IPS-11a (cell line): ENCODE results near the gene BORCS8.
"Not testable (repeated sequence)": the region's sequence is repeated elsewhere in the genome, so short reads cannot be mapped to it uniquely, and the experiment has no call there.

ENCODE experiments used
- H3K4me3 ChIP-seq: one replicate; pipeline ENCODE4 v1.5.1; 2013; ENCODE audit warnings: low read depth, low read length, control low read depth

The BORCS8 gene

DNA sequence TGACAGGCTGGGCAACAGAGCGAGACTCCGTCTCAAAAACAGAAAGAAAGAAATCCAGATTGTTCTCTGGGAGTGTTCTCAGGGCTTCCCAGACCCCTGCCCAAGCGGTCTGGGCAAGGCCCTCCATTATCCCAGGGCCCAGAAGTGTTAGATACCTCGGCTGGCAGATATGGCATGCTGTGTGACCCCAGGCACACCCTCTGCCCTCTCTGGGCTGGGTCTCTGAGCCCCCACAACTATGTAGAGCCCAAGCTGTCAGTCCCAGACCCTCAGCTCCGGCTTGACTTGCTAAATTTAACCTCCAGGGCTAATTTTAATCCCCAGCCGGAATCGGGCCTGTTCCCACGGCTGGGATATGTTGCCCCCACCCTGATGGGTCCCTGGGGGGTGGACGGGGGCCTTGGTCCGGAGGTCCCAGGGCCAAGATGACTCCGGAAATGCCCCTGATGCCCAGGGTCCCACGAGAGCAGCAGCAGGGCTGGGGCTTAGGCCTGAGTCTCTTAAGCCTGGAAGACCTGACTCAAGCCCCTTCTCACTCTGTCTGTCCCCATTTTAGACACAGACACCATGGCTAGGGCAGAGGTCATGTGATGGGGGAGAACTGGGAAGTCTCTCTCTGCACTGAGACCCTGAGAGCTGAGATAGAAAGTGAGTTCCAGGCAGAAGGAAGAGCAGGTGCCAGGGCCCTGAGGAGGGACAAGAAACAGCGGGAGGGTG is 39.1 kb downstream of the BORCS8 start:
- H3K4me3 ChIP-seq: no peak overlapping the region

GRCh38 chr19:19151418-19151817 is 40.5 kb downstream of the BORCS8 start:
- H3K4me3 ChIP-seq: no peak overlapping the region

- no peak overlapping the region for H3K4me3 ChIP-seq
Observed at GRCh38 chr19:19149435-19149834, 42.5 kb downstream of the BORCS8 start.

- H3K4me3 ChIP-seq: not testable (repeated sequence)
Observed at GRCh38 chr19:19148504-19148903, 43.4 kb downstream of the BORCS8 start.

- H3K4me3 ChIP-seq: no peak overlapping the region
Observed at GRCh38 chr19:19147344-19147743, 44.6 kb downstream of the BORCS8 start.

- no peak overlapping the region for H3K4me3 ChIP-seq
Observed at GRCh38 chr19:19146865-19147264, 45.1 kb downstream of the BORCS8 start.

DNA sequence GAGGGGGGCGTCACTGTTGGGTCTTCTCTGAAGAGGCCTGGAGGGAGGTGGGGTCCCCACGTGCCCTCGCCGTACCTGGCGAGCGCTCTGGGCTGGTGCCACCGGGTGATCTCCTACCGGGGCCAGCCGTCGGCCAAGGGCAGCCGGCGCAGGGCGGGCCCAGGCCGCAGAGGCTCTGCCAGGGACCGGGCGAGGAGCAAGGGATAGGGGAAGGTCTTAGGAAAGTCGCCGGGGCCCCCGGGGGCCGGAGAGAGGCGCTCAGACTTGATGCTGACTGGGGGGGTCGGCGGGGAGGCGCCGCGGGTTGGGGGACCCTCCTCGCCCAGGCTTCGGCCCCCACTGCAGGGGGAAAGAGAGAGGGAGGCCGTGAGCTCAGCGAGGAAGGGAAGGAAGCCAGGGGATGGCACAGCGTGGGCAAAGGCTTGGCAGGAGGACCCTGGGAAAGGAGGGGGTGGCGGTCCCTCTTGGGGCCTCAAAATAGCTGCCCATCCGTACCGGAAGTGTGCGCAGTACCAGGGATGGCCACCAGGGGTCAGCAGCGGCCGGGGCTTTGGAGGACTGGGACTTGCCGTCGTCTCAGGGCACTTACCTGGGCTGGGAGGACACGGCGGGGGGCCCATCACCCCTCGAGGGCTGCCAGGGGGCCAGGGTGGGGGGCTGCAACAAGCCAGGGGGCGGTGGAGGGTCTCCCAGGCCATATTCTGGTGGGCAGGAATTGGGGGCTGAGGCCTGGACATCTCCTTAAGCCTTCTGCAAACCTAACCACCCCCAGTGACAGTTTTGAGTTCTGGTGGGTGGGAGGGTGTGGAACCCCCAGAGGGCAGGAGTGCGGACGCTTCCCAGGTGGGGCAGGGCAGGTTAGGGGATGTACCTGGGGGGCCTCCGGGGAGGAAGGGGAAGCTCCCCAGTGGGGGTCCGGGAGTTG is 46.0 kb downstream of the BORCS8 start:
- no peak overlapping the region for H3K4me3 ChIP-seq

GRCh38 chr19:19145281-19145680 is 46.7 kb downstream of the BORCS8 start:
- H3K4me3 ChIP-seq: no peak overlapping the region

GRCh38 chr19:19142347-19142746 is 49.6 kb downstream of the BORCS8 start:
- H3K4me3 ChIP-seq: no peak overlapping the region

GRCh38 chr19:19140476-19140875 is 51.5 kb downstream of the BORCS8 start:
- H3K4me3 ChIP-seq: no peak overlapping the region

GRCh38 chr19:19139876-19140229 is 52.1 kb downstream of the BORCS8 start:
- no peak overlapping the region for H3K4me3 ChIP-seq

- H3K4me3 ChIP-seq: peak within 1 kb of the TSS; percentile 84
Observed at GRCh38 chr19:19138109-19138981, 53.6 kb downstream of the BORCS8 start, which contains the start of gene TMEM161A. Gene TMEM161A, minus strand, starts transcription at chr19:19138478. Its CDS starts 50 bp downstream, at chr19:19138428.

- H3K4me3 ChIP-seq: peak overlapping the region; percentile 84
Observed at GRCh38 chr19:19137556-19138108, 54.3 kb downstream of the BORCS8 start.

- H3K4me3 ChIP-seq: not testable (repeated sequence)
Observed at GRCh38 chr19:19135713-19136112, 56.2 kb downstream of the BORCS8 start.

- no peak overlapping the region for H3K4me3 ChIP-seq
Observed at GRCh38 chr19:19134687-19135158, 57.2 kb downstream of the BORCS8 start.

GRCh38 chr19:19133985-19134384 is 58.0 kb downstream of the BORCS8 start:
- no peak overlapping the region for H3K4me3 ChIP-seq

DNA sequence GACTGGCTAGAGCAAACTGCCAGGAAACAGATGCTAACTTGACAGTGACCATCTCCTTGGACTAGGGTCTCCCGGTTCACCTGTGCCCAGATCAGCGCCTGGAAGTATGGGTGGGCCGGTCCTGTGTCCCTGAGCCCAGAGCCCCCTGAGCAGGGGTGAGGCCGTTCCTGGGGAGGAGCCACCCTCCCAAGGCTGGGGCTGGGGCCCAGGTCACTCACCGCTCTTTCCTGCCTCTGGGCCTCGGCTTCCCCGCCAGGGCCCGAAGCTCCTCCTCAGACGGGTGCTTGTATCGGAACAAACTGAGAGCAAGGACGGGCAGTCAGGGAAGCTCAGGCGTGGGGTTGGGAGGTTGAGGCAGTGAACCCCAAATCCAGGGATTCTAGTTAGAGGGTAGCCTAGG is 59.0 kb downstream of the BORCS8 start:
- H3K4me3 ChIP-seq: no peak overlapping the region

DNA sequence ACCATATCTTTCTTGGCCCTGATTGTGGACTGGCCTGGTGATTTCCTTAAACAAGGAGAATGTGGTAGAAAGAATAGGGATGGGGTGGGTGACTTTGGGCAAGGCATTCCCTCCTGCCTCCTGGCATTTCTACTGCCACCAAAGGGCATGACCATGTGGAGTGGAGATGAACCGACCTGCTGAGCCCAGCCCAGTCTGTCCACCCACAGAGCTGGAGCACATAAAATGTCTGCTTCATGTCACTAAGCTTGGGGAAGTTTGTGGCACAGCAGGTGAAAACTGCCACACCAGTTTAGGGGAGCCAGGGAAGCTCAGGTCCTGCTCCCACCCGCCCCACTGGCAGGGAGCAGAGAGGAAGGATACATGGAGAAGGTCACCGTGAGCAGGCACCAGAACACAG is 60.0 kb downstream of the BORCS8 start:
- H3K4me3 ChIP-seq: no peak overlapping the region
